HG03196 (cell line): ENCODE measurements around the gene ADIPOR2.

Experiments
- ATAC-seq: cut with Tn5 transposase; IDR thresholded peaks from one replicate; pipeline ENCODE4 v1.9.1; 2021; ENCODE audit not compliant: unreplicated experiment

Gene ADIPOR2

DNA sequence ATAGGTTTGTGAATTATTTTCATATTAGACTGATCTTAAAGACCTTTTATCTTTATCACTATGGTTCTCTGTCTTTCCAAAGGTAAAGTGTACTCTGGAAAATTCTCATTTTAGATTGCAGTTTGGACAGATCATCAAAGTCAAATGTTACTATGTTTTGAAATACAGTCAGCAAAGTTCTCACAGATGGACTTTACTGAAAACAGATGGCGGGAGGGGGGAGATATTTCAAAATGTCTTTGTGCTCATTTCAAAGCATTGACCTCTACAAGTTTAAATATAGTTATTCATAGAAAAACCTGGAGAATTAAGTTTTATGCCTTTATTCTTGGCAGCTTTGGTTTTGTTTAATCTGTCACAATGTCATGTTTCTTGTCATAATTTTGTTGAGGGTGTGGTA, 77.7 kb downstream of the ADIPOR2 start:
- ATAC-seq = no peak

- no peak for ATAC-seq
Observed at GRCh38 chr12:1769809-1770494, 79.1 kb downstream of the ADIPOR2 start.

- no peak for ATAC-seq
Observed at GRCh38 chr12:1773937-1774655, 83.2 kb downstream of the ADIPOR2 start.

- ATAC-seq = no peak
Observed at GRCh38 chr12:1776170-1776921, 85.5 kb downstream of the ADIPOR2 start.

DNA sequence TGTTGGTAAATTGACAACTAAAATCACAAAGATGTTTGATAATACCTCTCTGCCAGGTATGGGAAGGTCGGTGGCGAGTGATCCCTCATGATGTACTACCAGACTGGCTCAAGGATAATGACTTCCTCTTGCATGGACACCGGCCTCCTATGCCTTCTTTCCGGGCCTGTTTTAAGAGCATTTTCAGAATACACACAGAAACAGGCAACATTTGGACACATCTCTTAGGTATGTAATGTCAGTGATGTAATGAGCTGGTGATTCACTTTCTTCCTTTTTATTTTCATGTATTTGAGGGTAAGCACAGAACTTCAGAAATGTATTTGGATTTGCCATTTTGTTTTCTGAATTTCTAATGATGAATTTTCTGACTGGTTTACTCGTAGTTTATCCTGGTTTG, 86.9 kb downstream of the ADIPOR2 start:
- ATAC-seq = no peak

GRCh38 chr12:1778911-1779310, 88.0 kb downstream of the ADIPOR2 start:
- ATAC-seq = no peak

DNA sequence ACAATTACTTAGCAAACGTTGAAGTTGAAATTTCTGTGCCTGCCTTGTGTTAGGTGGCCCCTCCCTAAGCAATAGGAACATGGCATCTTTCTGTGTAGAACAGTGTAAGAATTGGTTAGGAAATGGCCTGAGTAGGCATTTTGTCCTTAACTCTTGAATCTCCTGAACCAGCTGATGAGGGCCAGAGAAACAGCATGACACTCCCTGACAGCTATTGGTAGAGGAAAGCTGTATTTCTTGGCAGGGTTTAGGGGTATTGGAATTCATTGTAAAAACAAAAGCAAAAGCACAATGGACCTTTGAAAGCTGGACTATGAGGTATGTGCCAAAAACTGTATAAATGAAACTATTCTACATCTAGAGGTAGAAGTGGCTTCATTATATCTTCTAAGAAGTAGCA, 88.9 kb downstream of the ADIPOR2 start:
- ATAC-seq = no peak

- ATAC-seq = no peak
Observed at GRCh38 chr12:1781772-1782171, 90.9 kb downstream of the ADIPOR2 start.

- ATAC-seq = no peak
Observed at GRCh38 chr12:1782215-1782614, 91.3 kb downstream of the ADIPOR2 start.

DNA sequence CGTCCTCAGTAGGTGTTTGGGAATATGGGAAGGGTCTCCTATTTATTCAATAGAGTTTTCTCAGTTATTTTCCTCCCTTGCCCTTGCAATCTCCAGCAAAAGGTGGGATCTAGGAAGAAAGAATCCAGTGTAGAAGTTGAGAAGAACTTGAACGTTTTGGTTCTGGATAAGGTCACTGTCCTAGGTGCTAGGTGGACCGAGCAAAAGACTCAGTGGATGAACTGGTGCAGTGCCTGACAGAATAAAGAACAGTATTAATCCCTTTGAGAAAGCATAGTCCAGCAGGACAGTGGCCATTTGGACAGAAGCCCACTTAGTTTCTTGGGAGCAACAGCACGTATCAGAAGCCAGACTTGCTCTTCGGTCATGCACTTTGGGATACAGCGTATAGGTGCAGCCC, 96.8 kb downstream of the ADIPOR2 start:
- no peak for ATAC-seq

GRCh38 chr12:1790444-1790843, 99.6 kb downstream of the ADIPOR2 start:
- no peak for ATAC-seq

DNA sequence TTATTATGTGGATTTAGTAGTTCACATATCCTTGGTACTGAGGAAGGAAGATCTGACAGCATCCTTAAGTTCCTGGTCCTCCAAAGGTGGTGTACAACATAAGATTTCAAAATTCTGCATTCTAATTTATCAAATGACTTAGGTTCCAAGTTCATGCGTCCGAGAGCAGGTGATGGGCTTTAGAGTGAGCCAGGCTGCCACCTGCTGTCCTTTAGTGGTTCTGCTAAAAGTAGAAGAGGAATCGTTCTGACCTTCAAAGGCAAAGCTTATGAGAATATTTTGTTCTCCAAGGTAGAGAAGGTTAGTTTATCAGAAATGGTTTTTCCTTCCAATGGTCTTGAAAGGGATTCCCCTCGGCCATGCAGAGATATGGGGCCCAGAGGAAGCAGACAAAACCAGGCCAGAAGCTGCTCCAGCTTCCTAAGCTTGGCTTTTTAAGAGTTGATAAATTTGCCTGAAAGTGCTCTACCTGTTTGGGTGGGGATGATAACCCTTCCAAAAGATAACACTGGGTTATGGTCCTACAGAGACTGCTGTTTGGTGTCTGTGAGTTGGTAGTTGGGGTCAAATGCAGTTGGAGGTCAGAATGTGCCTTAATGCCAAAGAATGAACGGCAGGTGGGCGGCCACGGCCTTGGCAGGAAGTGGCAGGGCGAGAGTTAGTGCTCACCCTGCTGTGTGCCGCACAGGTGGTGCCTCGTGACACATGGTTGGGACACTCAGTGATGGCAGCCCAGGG, 100.4 kb downstream of the ADIPOR2 start:
- no peak for ATAC-seq

- no peak for ATAC-seq
Observed at GRCh38 chr12:1792406-1792805, 101.5 kb downstream of the ADIPOR2 start.

GRCh38 chr12:1793426-1794210, 102.7 kb downstream of the ADIPOR2 start:
- ATAC-seq = no peak

DNA sequence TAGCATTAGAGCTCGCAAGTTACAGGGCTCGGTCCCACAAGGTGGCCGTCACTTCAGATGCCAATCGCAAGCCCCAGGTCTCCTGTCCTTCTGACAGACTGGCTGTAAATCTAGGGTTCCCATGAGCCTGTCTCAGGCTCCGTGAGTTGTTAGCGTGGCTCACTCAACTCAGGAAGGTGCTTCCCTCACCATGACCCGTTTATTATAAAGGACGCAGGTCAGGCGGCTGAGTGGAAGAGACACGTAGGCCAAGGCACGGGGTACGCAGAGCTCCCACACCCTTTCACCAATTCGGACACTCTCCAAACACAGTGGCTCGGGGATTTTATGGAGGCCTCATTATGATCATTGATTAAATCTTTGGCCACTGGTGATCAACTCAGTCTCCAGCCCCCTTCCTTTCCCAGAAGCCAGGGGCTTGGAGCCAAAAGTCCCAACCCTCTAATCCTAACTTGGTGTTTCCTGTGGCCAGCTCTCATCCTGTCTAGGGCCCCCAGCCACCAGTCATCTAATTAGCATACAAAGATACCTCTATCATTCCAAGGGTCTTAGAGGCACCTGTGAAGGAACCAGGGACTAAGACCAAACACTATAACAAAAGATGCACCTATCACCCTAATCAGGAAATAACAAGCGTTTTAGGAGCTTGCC, 103.7 kb downstream of the ADIPOR2 start:
- no peak for ATAC-seq

DNA sequence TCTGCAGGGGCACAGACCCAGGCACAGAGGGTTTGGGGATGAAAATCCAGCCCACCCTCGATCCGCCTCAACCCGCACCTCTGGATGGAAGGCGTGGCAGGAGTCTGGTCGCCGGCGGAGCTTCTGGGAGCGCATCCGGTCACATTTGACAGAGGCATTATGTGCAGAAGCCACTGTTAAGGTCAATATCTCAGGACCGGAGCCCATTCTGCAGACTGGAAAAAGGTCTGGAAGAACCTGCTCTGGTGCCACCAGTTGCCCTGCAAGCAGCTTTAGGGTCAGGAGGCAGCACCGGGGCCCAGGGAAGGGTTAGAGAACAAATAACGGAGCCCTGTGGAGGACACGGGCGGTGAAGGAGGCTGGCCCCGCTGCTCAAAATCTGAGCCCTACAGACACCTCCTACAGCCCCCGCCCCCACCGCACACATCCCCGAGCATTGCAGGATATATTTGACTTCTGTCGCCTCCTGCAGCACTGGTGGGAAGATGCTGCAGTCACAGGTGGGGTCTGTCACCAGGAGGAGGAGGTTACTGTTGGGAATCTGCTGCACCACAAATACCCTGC, 104.4 kb downstream of the ADIPOR2 start:
- no peak for ATAC-seq

DNA sequence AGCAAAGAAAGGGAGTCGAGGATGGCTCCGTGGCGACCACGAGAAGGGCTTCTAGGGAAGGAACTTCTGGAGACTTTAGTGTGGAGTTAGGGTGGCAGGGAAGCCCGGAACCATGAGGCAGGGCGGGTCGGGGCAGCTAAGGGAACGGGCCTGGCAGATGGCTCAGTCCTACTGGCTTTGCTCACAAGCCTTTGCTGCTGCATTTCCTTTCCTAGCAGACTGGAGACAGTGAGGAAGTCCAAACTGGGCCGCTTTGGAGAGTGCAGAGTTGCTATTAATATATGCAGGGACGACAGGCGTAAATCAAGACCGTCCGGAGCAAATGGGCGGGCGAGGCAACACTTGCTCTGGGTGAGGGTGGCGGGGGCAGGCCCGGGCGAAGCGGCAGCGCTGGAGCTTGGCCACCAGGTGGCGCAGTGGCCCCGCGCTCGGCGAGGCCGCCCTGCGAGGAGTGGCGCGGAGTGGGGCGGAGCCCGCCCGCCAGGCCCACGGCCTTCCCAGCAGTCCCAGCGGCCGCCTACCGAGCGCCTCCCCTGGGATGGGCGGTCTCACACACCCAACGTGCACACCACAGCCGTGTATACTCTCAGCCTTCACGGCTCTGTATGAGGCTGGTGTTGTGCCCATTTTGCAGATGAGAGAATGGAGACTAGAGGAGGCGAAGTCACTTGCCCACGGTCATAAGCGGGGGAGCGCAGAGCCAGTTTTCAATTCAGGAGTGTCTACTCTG, 105.1 kb downstream of the ADIPOR2 start:
- ATAC-seq = peak; percentile 75

DNA sequence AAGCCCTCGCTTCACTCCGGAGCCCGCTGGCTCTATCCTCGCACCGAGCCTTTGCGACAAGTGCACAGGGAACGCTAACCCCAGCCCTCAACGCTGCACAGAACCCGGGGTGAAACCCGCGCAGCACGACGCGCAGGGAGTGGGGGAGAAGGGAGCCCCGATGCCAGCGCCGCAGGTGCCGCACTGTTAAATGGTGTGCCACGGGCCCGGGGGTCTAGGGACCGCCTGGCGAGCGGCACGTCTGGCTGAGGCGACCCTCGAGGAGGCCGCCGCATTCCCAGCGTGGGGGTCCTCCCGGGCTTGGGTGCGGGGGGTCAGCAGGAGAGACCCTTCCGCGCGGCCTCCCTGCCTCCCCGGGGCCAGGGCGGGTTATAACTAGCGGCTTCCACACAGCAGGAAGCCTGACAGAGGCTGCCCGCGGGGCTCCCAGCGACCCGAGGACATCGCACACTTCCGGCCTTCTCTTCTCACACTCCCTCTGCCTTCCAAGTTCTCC, 105.7 kb downstream of the ADIPOR2 start:
- peak; percentile 10 for ATAC-seq
